GM21619 (cell line): ENCODE data around the gene SLC38A2.
A peak's percentile ranks its signal among the peaks of the same experiment; 100 is the strongest.

Source experiments
- ATAC-seq: cut with Tn5 transposase; IDR thresholded peaks from one replicate; pipeline ENCODE4 v1.9.1; 2021; ENCODE audit not compliant: unreplicated experiment

Gene SLC38A2

GRCh38 chr12:46395388-46395787, 22.8 kb upstream of the SLC38A2 start:
- ATAC-seq = no peak

GRCh38 chr12:46391630-46392029, 19.1 kb upstream of the SLC38A2 start:
- ATAC-seq = no peak

- no peak for ATAC-seq
Measured at GRCh38 chr12:46390881-46391280, 18.3 kb upstream of the SLC38A2 start.

- no peak for ATAC-seq
Measured at GRCh38 chr12:46390304-46390703, 17.7 kb upstream of the SLC38A2 start.

- no peak for ATAC-seq
Measured at GRCh38 chr12:46389031-46389616, 16.6 kb upstream of the SLC38A2 start.

- ATAC-seq = peak; percentile 58
Measured at GRCh38 chr12:46388427-46389021, 16.0 kb upstream of the SLC38A2 start.

- ATAC-seq = no peak
Measured at GRCh38 chr12:46387670-46388069, 15.1 kb upstream of the SLC38A2 start.

- peak; percentile 27 for ATAC-seq
Measured at GRCh38 chr12:46386877-46387629, 14.5 kb upstream of the SLC38A2 start.

- ATAC-seq = no peak
Measured at GRCh38 chr12:46386360-46386867, 13.8 kb upstream of the SLC38A2 start.

GRCh38 chr12:46385438-46385837, 12.9 kb upstream of the SLC38A2 start:
- no peak for ATAC-seq

- ATAC-seq = no peak
Measured at GRCh38 chr12:46384451-46385309, 12.1 kb upstream of the SLC38A2 start.

GRCh38 chr12:46383654-46384450, 11.3 kb upstream of the SLC38A2 start:
- peak; percentile 35 for ATAC-seq

GRCh38 chr12:46382964-46383653, 10.5 kb upstream of the SLC38A2 start:
- peak; percentile 67 for ATAC-seq

GRCh38 chr12:46382408-46382963, 9.9 kb upstream of the SLC38A2 start:
- ATAC-seq = no peak

- ATAC-seq = no peak
Measured at GRCh38 chr12:46380881-46381280, 8.3 kb upstream of the SLC38A2 start.

- no peak for ATAC-seq
Measured at GRCh38 chr12:46380022-46380796, 7.6 kb upstream of the SLC38A2 start.

- ATAC-seq = no peak
Measured at GRCh38 chr12:46379352-46379751, 6.8 kb upstream of the SLC38A2 start.

GRCh38 chr12:46378530-46378929, 6.0 kb upstream of the SLC38A2 start:
- no peak for ATAC-seq

- ATAC-seq = no peak
Measured at GRCh38 chr12:46377678-46378077, 5.1 kb upstream of the SLC38A2 start.
